Chondrocyte (in vitro differentiated cells): ENCODE data around the gene SUN1. TPM values are rescaled to one million over a fixed set of nuclear protein-coding genes. Genes with fewer than 3 reads are reported as not detected.
A peak's percentile ranks its signal among the peaks of the same experiment; 100 is the strongest.

Experiments
- DNase-seq: peaks from one replicate; pipeline ENCODE4 v3.0.0; 2021; ENCODE audit warnings: mixed read lengths, low spot score
- H3K27ac Mint-ChIP-seq: one replicate; pipeline ENCODE4 v1.8.0; 2021; ENCODE audit warnings: mild to moderate bottlenecking, moderate library complexity, mixed read lengths; ENCODE audit not compliant: unreplicated experiment
- H3K27me3 Mint-ChIP-seq: 2 replicates; pipeline ENCODE4 v1.8.0; 2021; ENCODE audit warnings: low read depth, mixed read lengths
- H3K36me3 Mint-ChIP-seq: 2 replicates; pipeline ENCODE4 v1.8.0; 2021; ENCODE audit warnings: low read depth, mixed read lengths
- H3K4me1 Mint-ChIP-seq: 2 replicates; pipeline ENCODE4 v1.8.0; 2021; ENCODE audit warnings: low read depth, mild to moderate bottlenecking, mixed read lengths
- H3K4me3 Mint-ChIP-seq: one replicate; pipeline ENCODE4 v1.8.0; 2021; ENCODE audit warnings: mild to moderate bottlenecking, moderate library complexity, mixed read lengths; ENCODE audit not compliant: unreplicated experiment
- H3K9me3 Mint-ChIP-seq: 2 replicates; pipeline ENCODE4 v1.8.0; 2021; ENCODE audit warnings: low read depth, mixed read lengths
- CTCF ChIP-seq: fragments of 200-600 bp; sonication (generic); IDR thresholded peaks from 2 replicates; pipeline ENCODE4 v1.5.0; 2021; ENCODE audit warnings: antibody characterized with exemption, mild to moderate bottlenecking, moderate library complexity
- total RNA-seq: library from RNA; stranded (reverse); gene quantifications from 3 replicates; pipeline ENCODE4 v1.2.1, GENCODE V29; 2021

Gene SUN1
- total RNA-seq, 1 donor from 2014 or later: 134 TPM

- Mint-ChIP-seq H3K9me3 (no peaks in the 10 kb centered on the region), H3K36me3 (peaks cover 15% of the 10 kb centered on the region), H3K27me3 (no peaks in the 10 kb centered on the region), H3K4me3 (no peak overlapping the region), H3K27ac (no peak overlapping the region), H3K4me1 (peaks cover 12% of the 10 kb centered on the region)
- TF ChIP-seq CTCF: no peak
- peak; percentile 83 for DNase-seq
Measured at GRCh38 chr7:888081-889024, 56.1 kb downstream of the SUN1 start.

DNA sequence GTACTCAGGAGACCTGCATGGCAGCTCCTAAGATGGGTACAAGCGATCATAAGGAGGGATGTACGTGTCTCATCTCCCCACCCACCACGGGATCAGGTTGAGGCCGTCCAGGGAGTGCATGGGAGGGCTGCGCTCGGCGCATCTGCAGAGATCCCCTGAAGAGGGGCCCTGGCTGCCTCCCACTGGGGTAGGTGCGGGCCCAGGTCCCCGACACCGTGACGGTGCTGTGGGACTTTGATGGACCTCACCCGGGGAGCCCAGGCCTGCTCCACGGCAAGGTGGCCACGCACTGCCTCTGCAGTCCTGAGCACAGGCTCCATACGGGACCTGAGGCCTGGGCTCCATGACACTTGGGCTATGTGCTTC is 56.7 kb downstream of the SUN1 start:
- no peaks in the 10 kb centered on the region for H3K27me3 Mint-ChIP-seq
- H3K9me3 Mint-ChIP-seq: no peaks in the 10 kb centered on the region
- H3K4me1 Mint-ChIP-seq: peaks cover 9% of the 10 kb centered on the region
- no peak overlapping the region for H3K4me3 Mint-ChIP-seq
- no peak overlapping the region for H3K27ac Mint-ChIP-seq
- TF ChIP-seq CTCF: no peak
- H3K36me3 Mint-ChIP-seq: peaks cover 17% of the 10 kb centered on the region
- no peak for DNase-seq

GRCh38 chr7:889391-889790 is 57.1 kb downstream of the SUN1 start:
- no peak for TF ChIP-seq CTCF
- Mint-ChIP-seq H3K36me3 (peaks cover 19% of the 10 kb centered on the region), H3K9me3 (no peaks in the 10 kb centered on the region), H3K4me1 (peaks cover 5% of the 10 kb centered on the region), H3K4me3 (no peak overlapping the region), H3K27ac (no peak overlapping the region), H3K27me3 (no peaks in the 10 kb centered on the region)
- DNase-seq: no peak

- DNase-seq: no peak
- Mint-ChIP-seq H3K4me3 (no peak overlapping the region), H3K27me3 (no peaks in the 10 kb centered on the region), H3K9me3 (no peaks in the 10 kb centered on the region), H3K27ac (no peak overlapping the region), H3K4me1 (no peaks in the 10 kb centered on the region), H3K36me3 (peaks cover 25% of the 10 kb centered on the region)
- no peak for TF ChIP-seq CTCF
Measured at GRCh38 chr7:890868-891267, 58.6 kb downstream of the SUN1 start.

- Mint-ChIP-seq H3K27me3 (no peaks in the 10 kb centered on the region), H3K4me1 (no peaks in the 10 kb centered on the region), H3K36me3 (peaks cover 29% of the 10 kb centered on the region), H3K4me3 (no peak overlapping the region), H3K9me3 (no peaks in the 10 kb centered on the region), H3K27ac (no peak overlapping the region)
- no peak for DNase-seq
- no peak for TF ChIP-seq CTCF
Measured at GRCh38 chr7:891291-891690, 59.0 kb downstream of the SUN1 start.
